HG02610 (cell line): Measurements from ENCODE around the gene TBC1D23.
"Not testable (repeated sequence)": the region's sequence is repeated elsewhere in the genome, so short reads cannot be mapped to it uniquely, and the experiment has no call there.

ENCODE experiments used
- ATAC-seq: cut with Tn5 transposase; IDR thresholded peaks from one replicate; pipeline ENCODE4 v1.9.1; 2021; ENCODE audit warnings: mild to moderate bottlenecking, moderate library complexity; ENCODE audit not compliant: unreplicated experiment

TBC1D23 gene

DNA sequence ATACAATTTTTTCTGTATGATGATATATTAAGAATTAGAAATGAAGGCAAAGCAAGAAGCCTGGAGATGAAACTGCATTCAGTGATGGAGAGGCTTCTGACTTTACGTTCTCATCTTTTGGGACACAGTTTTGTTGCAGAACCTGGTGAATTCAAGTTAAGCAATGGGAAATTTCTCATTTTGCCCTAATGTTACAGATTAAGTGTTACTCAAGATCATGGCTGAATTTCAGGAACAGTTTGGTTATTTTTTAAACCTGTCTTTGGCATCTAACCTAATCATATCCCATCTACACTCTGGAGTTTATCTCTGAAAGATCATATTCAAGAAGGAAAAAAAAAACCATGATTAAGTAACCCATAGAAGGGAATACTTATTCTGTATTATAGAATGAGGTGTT lies 79.7 kb downstream of the TBC1D23 start:
- no peak for ATAC-seq

GRCh38 chr3:100348727-100349126 lies 87.9 kb downstream of the TBC1D23 start:
- ATAC-seq, result no peak

GRCh38 chr3:100351770-100352169 lies 91.0 kb downstream of the TBC1D23 start:
- ATAC-seq, result not testable (repeated sequence)

GRCh38 chr3:100352296-100353231 lies 91.8 kb downstream of the TBC1D23 start:
- ATAC-seq, result no peak

DNA sequence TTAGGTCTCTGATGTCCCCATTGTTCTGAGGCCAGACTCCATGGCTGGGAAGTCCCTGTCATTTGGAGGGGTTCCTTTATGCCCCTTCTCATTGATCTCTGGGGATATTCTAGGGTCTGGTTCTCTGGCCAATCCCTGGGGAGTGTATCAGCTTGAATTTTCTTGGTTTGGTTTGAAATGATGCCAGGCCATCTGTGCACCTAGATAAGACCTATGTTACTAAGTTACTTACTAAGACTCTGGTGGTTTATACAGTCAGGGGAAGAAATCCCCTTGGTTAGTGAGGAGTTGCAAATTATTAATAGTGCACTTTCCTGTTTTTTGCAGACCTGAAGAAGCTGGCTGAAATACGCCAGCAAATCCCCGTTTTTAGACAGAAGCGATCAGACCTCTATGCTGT lies 94.1 kb downstream of the TBC1D23 start:
- ATAC-seq, result no peak

DNA sequence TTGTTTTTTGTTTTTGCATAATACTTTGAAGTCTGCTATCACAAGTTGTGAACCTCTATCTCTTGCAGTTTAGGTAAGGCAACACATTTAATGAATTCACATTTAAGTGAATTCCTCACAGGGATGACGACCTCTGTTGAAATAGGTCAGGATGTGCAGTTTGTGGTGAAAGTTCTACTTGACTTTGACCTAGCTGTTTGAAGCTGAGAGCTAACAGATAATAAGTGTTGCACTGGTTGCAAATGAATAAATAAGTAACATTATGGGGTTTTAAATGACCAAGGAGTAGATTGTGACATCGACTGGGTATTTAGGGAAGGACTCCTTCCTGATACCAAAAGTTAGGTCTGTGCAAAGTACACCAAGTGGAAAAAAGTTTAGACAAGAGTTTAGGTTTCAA lies 97.6 kb downstream of the TBC1D23 start:
- ATAC-seq, result no peak

- ATAC-seq, result no peak
Measured at GRCh38 chr3:100359035-100359434, 98.2 kb downstream of the TBC1D23 start.

GRCh38 chr3:100360757-100361496 lies 100.1 kb downstream of the TBC1D23 start:
- no peak for ATAC-seq

DNA sequence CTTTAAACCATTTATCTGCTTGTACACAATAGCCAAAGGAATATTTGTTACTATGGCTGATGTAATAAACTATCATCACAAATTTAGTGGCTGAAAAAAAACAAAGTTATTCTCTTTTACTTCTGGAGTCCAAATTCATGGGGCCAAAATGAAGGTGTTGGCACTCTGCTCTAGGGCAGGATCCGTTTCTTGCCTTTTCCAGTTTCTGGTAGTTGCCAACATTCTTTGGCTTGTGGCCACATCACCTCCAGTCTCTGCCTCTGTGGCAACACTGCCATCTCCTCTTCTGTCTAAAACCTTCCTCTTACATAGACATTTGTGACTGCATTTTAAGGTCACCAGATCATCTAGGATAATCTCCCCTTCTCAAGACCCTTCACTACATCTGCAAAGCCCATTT lies 101.1 kb downstream of the TBC1D23 start:
- ATAC-seq, result no peak

GRCh38 chr3:100364421-100364820 lies 103.6 kb downstream of the TBC1D23 start:
- ATAC-seq, result no peak

DNA sequence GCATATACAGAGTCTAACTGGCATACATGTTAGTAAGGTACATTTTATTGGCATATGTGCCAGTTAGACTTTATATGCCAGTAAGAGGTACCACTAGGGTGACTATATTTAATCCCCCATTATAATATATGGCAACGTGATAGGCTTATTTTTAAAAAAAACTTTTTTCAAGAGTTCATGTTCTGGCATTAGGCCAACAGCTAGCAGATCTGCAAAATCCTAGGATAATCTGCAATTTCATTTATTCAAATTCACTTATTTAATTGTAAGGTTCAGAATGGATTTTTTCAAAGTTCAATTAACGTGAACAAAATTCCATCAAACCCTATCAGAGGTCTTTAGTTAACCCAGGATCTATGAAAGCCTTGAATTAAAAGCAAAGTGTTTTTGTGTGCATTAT lies 105.6 kb downstream of the TBC1D23 start:
- no peak for ATAC-seq

GRCh38 chr3:100368441-100368840 lies 107.6 kb downstream of the TBC1D23 start:
- no peak for ATAC-seq

DNA sequence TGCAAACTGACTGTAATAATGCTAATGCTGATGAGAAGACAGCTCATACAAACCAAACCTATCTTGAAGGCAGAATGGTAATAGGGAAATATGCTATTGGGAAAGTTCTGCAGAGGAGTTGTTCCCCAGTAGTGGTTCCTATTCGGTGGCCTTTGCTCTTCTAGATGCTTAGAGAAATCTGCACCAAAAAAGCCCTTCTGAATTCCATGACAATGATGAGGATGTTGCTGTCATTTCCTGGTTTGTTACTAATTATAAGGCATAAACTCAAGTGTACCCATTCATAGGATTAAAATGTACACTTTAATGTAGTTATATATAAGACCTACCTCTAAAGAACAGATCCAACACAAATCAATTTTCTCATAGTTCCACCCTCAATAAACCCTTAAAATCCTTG lies 110.0 kb downstream of the TBC1D23 start:
- no peak for ATAC-seq

- no peak for ATAC-seq
Measured at GRCh38 chr3:100374521-100374920, 113.7 kb downstream of the TBC1D23 start.
